NB4 (cell line): ENCODE data around the gene GPR137B.

Experiments
- MYC ChIP-seq: IDR thresholded peaks from 2 replicates; pipeline ENCODE4 v1.6.1; 2011; ENCODE audit warnings: low read depth, low read length
- POLR2A ChIP-seq: IDR thresholded peaks from 2 replicates; pipeline ENCODE4 v1.6.1; 2011; ENCODE audit warnings: mild to moderate bottlenecking; ENCODE audit not compliant: insufficient read length; ENCODE audit errors: extremely low read depth
- TF ChIP-seq, protein P1 (sequence below): IDR thresholded peaks from one replicate; pipeline ENCODE4 v1.5.1; 2012; ENCODE audit warnings: low read depth, low read length
- TF ChIP-seq, protein P2 (sequence below): IDR thresholded peaks from 2 replicates; pipeline ENCODE4 v1.6.1; 2011; ENCODE audit warnings: low read depth, low read length

DNA sequence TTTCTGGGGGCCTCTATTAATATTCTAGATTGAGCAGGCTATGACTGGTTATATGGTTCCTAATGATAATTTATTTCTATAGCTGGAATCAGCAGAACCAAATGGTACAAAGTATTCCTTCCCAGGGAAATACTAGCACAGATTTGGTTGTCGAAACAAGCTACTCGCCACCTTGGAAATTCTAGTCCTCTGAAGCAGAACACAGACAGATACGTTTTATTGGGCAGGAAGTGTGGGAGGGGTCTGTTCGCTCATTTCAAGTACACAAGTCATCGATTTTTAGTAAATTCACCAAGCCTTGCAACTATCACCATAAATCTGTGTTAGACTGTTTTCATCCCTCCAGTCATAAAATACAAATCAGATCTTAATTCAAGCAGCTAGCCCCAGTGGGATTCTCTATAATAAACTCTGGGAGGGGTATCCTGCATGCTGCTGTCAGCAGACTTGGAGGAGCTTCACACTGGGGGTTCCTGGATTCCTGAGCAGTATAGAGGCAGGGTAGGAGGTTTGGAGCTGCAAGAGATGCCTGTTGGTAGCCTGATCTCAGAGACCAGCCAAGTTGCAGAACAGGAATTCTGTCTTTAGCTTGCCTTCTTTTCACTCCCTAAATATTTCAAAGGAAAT lies 9.8 kb upstream of the GPR137B start:
- TF ChIP-seq POLR2A: no peak
- TF ChIP-seq, protein P1, sequence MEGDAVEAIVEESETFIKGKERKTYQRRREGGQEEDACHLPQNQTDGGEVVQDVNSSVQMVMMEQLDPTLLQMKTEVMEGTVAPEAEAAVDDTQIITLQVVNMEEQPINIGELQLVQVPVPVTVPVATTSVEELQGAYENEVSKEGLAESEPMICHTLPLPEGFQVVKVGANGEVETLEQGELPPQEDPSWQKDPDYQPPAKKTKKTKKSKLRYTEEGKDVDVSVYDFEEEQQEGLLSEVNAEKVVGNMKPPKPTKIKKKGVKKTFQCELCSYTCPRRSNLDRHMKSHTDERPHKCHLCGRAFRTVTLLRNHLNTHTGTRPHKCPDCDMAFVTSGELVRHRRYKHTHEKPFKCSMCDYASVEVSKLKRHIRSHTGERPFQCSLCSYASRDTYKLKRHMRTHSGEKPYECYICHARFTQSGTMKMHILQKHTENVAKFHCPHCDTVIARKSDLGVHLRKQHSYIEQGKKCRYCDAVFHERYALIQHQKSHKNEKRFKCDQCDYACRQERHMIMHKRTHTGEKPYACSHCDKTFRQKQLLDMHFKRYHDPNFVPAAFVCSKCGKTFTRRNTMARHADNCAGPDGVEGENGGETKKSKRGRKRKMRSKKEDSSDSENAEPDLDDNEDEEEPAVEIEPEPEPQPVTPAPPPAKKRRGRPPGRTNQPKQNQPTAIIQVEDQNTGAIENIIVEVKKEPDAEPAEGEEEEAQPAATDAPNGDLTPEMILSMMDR: no peak
- TF ChIP-seq, protein P2, sequence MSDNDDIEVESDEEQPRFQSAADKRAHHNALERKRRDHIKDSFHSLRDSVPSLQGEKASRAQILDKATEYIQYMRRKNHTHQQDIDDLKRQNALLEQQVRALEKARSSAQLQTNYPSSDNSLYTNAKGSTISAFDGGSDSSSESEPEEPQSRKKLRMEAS: no peak
- no peak for TF ChIP-seq MYC
